Tibial nerve (tissue), 3 donors: ENCODE measurements around the gene HYPK.

Source experiments
- POLR2A ChIP-seq, 2 donors: fragments of 450-650 bp; IDR thresholded peaks; one replicate each; pipeline ENCODE4 v1.6.1; 2017; ENCODE audit warnings: antibody characterized with exemption in 2 of 2, mild to moderate bottlenecking in 2 of 2, moderate library complexity in 2 of 2
- TF ChIP-seq, protein P1 (sequence below), 5 experiments: fragments of 200-600 bp in 3 of 5; fragments of 450-650 bp in 2 of 5; sonication (generic) in 3 of 5; IDR thresholded peaks; one replicate each; pipeline ENCODE4 v1.5.1; 2016 to 2019; ENCODE audit warnings: antibody characterized with exemption in 5 of 5, mild to moderate bottlenecking in 3 of 5, moderate library complexity in 2 of 5

DNA sequence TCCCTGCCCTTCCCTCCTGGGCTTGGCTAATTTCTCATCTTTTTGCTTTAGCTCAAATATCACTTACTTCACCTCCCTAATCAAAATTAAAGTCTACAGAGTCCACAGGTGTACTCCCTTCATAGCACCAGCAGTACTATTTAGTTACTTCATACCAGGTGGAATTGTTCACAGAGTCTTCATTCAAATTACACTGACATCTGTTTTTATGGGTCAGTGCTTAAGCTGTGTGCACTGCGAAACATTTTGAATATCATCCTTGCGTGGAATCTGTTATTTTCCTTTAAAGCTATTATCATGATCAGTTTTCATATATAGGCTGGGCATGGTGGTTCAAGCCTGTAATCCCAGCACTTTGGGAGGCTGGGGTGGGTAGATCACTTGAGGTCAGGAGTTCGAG lies 11.0 kb upstream of the HYPK start:
- TF ChIP-seq, protein P1, sequence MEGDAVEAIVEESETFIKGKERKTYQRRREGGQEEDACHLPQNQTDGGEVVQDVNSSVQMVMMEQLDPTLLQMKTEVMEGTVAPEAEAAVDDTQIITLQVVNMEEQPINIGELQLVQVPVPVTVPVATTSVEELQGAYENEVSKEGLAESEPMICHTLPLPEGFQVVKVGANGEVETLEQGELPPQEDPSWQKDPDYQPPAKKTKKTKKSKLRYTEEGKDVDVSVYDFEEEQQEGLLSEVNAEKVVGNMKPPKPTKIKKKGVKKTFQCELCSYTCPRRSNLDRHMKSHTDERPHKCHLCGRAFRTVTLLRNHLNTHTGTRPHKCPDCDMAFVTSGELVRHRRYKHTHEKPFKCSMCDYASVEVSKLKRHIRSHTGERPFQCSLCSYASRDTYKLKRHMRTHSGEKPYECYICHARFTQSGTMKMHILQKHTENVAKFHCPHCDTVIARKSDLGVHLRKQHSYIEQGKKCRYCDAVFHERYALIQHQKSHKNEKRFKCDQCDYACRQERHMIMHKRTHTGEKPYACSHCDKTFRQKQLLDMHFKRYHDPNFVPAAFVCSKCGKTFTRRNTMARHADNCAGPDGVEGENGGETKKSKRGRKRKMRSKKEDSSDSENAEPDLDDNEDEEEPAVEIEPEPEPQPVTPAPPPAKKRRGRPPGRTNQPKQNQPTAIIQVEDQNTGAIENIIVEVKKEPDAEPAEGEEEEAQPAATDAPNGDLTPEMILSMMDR (IDR thresholded peaks at IDR 0.05) = no peak
- no peak for TF ChIP-seq POLR2A (IDR thresholded peaks at IDR 0.05)
